AG04449 (cell line): ENCODE results near the gene NRK.
A peak's percentile ranks its signal among the peaks of the same experiment; 100 is the strongest.

Source experiments
- CTCF ChIA-PET: fragments of 350-600 bp; formaldehyde crosslinking; extraction: SDS; loops from one replicate; lab custom pipeline; 2021; ENCODE audit warnings: antibody characterized with exemption; lab: Yijun Ruan, JAX
- POLR2A ChIA-PET: fragments of 400-600, 350-600 bp; formaldehyde crosslinking; extraction: SDS; loops from one replicate; lab custom pipeline; 2020; ENCODE audit warnings: antibody characterized with exemption, inconsistent platforms; lab: Yijun Ruan, JAX
- DNase-seq: peaks from one replicate; pipeline ENCODE4 v3.0.0-alpha.2; 2010; ENCODE audit warnings: low read depth, low spot score
- H3K4me3 ChIP-seq: 2 replicates; pipeline ENCODE4 v1.5.1; 2011; ENCODE audit warnings: low read depth, mild to moderate bottlenecking, control low read depth, low read length
- TF ChIP-seq, protein P1 (sequence below): IDR thresholded peaks from one replicate; pipeline ENCODE4 v1.5.1; 2011; ENCODE audit warnings: mild to moderate bottlenecking, moderate library complexity, low read length, control low read depth, inconsistent platforms; ENCODE audit not compliant: insufficient read depth; ENCODE audit errors: missing control alignments

The NRK gene

DNA sequence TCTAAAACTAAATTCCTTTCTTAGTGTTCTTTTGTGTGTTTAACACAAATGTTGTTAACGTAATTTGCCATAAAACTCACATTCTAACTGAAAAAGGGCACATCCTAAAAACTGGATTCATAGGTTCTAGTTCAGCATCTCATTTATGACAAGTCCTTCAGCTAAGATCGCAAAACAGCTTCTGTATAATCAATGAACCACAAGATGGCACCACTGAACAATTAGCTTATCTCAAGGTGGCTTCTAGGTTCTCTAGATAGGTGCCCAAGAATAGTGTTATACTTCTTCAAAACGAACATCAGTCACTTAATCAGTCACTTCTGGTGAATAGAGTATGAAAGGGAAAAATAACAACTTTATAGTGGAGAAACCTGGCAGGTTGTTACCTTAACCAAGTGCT, 54.3 kb downstream of the NRK start:
- H3K4me3 ChIP-seq = no peak overlapping the region
- TF ChIP-seq, protein P1, sequence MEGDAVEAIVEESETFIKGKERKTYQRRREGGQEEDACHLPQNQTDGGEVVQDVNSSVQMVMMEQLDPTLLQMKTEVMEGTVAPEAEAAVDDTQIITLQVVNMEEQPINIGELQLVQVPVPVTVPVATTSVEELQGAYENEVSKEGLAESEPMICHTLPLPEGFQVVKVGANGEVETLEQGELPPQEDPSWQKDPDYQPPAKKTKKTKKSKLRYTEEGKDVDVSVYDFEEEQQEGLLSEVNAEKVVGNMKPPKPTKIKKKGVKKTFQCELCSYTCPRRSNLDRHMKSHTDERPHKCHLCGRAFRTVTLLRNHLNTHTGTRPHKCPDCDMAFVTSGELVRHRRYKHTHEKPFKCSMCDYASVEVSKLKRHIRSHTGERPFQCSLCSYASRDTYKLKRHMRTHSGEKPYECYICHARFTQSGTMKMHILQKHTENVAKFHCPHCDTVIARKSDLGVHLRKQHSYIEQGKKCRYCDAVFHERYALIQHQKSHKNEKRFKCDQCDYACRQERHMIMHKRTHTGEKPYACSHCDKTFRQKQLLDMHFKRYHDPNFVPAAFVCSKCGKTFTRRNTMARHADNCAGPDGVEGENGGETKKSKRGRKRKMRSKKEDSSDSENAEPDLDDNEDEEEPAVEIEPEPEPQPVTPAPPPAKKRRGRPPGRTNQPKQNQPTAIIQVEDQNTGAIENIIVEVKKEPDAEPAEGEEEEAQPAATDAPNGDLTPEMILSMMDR = peak; percentile 15
- DNase-seq = no peak
- ChIA-PET CTCF (no interaction called here), POLR2A (no interaction called here)

- CTCF ChIA-PET = no interaction called here
- TF ChIP-seq, protein P1 = no peak
- H3K4me3 ChIP-seq = no peak overlapping the region
- POLR2A ChIA-PET = no interaction called here
- no peak for DNase-seq
Observed at GRCh38 chrX:105880491-105880890, 58.2 kb downstream of the NRK start.

GRCh38 chrX:105882581-105883275, 60.4 kb downstream of the NRK start:
- H3K4me3 ChIP-seq = no peak overlapping the region
- DNase-seq = no peak
- TF ChIP-seq, protein P1 = no peak
- POLR2A ChIA-PET = no interaction called here
- CTCF ChIA-PET = no interaction called here

DNA sequence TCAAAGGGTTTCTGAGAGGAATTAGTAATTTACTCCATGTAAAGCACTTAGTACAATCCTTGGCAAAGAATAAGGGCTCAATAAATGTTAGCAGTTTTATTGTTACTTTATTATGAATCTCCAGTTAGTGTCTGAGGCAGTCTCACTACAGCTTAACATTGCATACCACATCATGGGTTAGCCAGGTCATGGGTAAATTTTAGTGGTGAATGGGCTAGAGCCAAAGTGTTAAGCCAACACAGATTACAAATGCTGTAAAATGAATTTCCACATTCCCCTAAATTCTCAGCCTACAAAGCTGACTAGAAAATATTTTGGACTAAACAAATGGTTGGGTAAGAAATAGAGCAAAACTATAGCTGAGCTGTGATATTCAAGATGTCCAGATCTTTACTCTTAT, 72.4 kb downstream of the NRK start:
- TF ChIP-seq, protein P1 = no peak
- DNase-seq = no peak
- POLR2A ChIA-PET = no interaction called here
- no peak overlapping the region for H3K4me3 ChIP-seq
- CTCF ChIA-PET = no interaction called here

GRCh38 chrX:105909576-105909975, 87.2 kb downstream of the NRK start:
- TF ChIP-seq, protein P1 = no peak
- H3K4me3 ChIP-seq = no peak overlapping the region
- ChIA-PET POLR2A (no interaction called here), CTCF (no interaction called here)
- no peak for DNase-seq

DNA sequence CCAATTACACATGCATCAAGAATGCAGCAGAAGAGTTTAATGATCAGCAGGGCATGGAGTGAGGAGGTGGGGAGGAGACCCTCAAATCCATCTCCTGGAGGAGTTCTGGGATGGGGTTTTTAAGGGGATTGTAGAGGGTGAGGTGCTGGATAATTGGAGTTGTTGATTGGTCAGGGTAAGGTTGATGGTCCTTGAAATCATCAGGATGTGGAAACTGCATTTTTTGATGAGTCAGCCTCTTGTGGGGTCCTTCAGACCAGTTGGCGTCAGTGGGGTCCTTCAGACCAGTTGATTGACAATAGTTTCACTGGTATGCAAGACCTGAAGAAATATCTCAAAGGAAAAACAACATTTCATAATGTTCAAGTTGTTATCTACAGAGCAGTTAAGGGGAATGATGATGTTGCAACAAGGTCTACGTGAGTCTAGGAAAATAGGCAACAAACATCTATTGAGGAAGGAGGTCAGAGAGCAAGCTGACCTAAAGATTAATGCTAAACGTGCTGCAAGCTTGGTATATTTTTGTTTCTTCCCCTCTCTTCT, 88.3 kb downstream of the NRK start:
- no peak overlapping the region for H3K4me3 ChIP-seq
- DNase-seq = no peak
- ChIA-PET POLR2A (no interaction called here), CTCF (no interaction called here)
- TF ChIP-seq, protein P1 = no peak
